GM12864 (cell line): Measurements from ENCODE around the gene CEP89.
"Not testable (repeated sequence)": the region's sequence is repeated elsewhere in the genome, so short reads cannot be mapped to it uniquely, and the experiment has no call there.

Experiments used
- DNase-seq: peaks from one replicate; pipeline ENCODE4 v3.0.0-alpha.2; 2011; ENCODE audit warnings: low read depth
- H3K4me3 ChIP-seq: 2 replicates; pipeline ENCODE4 v1.5.1; 2011; ENCODE audit warnings: mild to moderate bottlenecking, low read depth, low read length, control low read depth
- TF ChIP-seq, protein P1 (sequence below): IDR thresholded peaks from 2 replicates; pipeline ENCODE4 v1.5.1; 2011; ENCODE audit warnings: low read depth, mild to moderate bottlenecking, moderate library complexity, low read length, control low read depth, inconsistent platforms; ENCODE audit errors: missing control alignments

The CEP89 gene

DNA sequence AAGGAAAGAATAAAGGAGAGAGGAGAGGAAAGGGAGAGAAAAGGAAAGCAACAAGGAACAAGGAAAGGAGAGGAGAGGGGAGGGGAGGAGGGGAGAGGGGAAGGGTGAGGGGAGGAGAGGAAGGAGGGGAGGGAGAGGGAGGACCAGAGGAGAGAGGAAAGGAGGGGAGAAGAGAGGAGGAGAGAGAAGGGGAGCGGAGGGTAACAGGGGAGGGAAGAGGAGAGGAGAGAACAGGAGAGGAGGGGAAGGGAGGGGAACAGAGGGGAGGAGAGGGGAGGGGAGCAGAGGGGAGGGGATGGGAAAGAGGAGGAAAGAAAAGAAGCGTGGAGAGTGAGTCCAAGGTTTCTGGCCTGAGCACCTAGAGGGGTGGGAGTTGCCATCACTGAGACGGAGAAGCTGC is 27.0 kb upstream of the CEP89 start:
- no peak overlapping the region for H3K4me3 ChIP-seq
- no peak for DNase-seq
- TF ChIP-seq, protein P1, sequence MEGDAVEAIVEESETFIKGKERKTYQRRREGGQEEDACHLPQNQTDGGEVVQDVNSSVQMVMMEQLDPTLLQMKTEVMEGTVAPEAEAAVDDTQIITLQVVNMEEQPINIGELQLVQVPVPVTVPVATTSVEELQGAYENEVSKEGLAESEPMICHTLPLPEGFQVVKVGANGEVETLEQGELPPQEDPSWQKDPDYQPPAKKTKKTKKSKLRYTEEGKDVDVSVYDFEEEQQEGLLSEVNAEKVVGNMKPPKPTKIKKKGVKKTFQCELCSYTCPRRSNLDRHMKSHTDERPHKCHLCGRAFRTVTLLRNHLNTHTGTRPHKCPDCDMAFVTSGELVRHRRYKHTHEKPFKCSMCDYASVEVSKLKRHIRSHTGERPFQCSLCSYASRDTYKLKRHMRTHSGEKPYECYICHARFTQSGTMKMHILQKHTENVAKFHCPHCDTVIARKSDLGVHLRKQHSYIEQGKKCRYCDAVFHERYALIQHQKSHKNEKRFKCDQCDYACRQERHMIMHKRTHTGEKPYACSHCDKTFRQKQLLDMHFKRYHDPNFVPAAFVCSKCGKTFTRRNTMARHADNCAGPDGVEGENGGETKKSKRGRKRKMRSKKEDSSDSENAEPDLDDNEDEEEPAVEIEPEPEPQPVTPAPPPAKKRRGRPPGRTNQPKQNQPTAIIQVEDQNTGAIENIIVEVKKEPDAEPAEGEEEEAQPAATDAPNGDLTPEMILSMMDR = no peak

DNA sequence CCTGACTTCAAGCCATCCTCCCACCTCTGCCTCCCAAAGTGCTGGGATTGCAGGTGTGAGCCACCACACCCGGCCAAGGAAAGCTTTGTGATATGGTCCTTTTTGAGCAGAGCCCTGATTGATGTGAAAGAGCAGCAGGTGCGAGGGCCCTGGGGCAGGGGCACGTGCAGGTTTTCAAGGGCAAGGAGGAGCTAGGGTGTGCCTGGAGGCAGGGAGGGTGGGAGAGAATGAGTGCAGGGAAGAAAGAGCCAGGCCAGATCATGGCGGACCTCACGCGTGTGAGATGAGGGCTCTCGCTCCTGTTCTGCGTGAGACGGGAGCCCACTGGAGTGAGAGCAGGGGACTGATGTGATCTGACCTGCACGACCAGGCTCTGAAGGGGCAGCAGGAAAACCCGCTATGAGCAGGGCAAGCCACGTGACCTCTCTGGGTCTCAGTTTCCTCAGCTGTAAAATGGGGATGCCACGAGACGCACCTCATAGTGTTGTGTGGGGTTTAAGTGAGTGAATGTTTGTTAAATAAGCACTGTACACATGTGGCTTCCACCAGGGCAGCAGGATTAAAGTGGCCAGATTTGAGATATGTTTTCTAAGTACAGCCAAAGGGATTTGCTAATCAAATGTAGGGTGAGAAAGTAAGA is 26.1 kb upstream of the CEP89 start:
- H3K4me3 ChIP-seq = no peak overlapping the region
- TF ChIP-seq, protein P1 = no peak
- no peak for DNase-seq

DNA sequence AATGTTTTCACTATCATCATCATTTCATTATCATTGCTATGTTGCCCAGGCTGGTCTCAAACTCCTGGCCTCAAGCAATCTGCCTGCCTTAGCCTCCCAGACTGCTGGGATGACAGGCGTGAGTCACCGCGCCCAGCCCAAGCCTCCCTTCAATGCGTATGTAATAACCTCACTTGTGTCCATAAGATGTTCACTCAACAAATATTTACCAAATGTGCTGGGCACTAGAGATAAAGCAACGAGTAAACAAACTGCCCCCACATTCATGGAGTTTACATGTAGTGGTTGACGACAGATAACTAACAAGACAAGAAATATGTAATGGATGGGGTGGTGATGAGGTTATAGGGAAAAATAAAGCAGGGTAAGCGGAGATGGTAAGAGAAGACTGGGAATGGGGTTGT is 25.3 kb upstream of the CEP89 start:
- H3K4me3 ChIP-seq, DNase-seq: not testable (repeated sequence)

DNA sequence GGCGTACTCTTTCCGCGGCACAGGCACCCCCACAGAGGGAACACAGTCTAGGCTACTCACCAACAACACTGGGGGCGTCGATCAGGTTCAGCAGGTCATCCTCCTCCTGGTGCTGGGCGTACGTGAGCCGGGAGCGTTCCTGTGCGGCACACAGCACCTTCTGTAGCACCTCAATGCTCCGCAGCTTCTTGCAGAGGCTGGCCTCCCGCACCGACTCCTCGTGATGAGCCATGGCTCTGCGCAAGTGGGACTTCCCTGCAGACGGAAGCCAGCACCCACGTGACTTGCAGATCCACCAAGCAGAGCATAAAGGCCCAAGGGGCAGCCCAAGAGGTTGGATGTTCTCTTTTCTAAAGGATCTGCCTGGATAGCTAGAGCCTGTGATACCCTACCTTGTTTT is 24.2 kb upstream of the CEP89 start:
- H3K4me3 ChIP-seq, DNase-seq: not testable (repeated sequence)

DNA sequence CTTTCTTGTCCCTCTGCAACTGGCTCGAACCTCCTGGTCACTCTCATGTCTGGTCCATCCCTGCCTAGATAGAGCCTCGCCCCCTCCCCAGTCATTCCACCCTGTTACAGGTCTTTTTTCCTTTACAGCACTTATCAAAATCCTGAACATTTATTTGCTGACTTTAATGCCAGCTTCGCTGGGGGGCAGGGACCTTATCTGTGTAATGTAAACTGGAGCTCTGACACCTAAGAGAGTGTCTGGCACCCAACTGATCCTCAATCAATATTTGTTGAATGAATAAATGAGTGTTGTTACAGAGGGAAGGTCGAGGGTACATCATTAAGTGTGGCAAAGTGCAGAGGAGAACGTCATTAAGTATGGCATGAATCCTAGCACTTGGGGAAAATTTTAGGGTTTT is 17.0 kb upstream of the CEP89 start:
- TF ChIP-seq, protein P1 = no peak
- DNase-seq = no peak
- no peak overlapping the region for H3K4me3 ChIP-seq

DNA sequence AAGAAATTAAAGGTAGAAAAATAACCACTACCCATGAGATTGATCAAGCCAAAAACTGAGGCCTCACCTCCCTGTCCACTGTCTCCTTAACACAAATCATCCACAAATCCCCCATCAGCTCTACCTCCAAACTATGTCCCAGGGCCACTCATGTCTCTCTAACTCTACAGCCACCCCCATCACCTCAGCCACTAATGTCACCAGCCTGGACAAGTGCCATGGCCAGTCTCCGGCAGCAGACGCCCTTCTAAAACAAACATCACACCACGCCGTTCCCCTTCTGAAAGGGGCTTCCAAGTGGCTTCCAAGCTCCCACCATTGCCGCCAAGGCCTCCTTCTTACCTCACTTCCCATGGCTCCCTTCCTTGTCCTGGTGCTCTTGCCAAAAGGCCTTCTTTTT is 16.5 kb upstream of the CEP89 start:
- H3K4me3 ChIP-seq, DNase-seq: not testable (repeated sequence)

DNA sequence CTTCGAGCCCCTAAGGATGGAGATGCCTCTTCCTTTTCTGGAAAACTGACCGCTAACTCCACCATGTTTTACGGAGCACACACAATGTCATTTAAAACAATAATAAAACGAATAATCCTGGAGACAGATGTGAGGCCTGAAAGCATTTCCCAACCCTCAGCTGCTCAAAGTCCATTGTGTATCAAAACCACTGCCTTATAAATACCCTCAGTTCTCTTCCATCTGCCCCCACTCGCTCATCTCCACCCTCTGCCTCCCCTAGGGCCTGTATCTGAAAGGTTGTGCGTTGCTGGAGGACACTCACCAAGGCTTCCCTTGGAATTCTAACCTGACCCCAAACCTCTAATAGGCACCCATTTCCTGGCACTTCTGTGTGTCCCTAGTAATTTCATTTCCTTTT is 10.7 kb upstream of the CEP89 start:
- not testable (repeated sequence) for DNase-seq, H3K4me3 ChIP-seq

DNA sequence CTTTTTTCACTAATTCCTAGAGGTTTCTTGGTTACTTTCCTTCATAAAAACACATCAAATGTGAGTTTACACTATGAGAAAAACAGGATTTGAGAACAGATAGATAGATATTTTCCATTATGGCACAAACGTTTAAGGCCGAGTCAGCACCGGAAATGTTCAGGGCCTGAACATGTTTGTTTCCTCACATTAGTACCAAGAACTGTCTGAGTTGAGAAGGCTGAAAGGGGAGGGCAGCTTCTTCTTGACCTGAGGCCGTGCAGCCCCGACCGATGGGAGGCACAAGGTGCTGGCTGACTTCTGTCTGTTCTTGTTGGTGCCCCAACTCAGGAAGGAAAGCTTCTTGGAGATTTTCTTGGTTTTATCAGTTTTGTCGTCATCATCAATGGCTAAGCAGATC is 8.0 kb upstream of the CEP89 start:
- not testable (repeated sequence) for DNase-seq

DNA sequence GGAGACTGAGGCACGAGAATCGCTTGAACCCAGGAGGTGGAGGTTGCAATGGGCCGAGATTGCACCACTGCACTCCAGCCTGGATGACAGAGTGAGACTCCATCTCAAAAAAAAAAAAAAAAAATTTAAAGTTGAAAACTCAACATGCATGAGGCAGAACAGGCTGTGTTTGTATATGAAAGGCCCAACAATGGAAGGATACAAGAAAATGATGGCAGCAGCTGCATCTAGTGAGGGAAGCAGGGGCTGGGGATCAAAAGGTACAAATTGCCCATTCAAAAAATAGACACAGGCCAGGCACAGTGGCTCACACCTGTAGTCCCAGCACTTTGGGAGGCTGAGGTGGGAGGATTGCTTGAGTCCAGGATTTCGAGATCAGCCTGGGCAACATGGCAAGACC is 6.1 kb upstream of the CEP89 start:
- not testable (repeated sequence) for H3K4me3 ChIP-seq, DNase-seq

More for the DNA sequence above, 8.0 kb upstream of the CEP89 start:
- H3K4me3 ChIP-seq = not testable (repeated sequence)

DNA sequence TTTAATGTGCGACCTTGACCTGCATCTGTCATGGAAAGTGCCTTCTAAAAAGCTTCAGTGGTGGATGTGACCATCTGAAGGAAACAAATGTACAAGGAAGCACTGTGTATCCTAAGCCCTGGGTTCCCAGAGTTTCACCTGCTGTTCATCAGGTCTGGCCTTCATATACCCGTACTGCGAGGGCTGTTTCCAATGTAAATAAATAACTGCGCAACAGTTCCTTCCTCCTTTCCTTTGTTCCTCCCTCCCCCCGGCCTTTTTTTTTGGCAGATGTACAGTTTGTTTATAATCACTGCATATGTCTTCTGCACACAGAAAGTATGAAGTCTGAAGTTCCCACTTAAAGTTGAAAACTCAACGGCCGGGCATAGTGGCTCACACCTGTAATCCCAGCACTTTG is 5.5 kb upstream of the CEP89 start:
- no peak overlapping the region for H3K4me3 ChIP-seq
- DNase-seq = no peak
- TF ChIP-seq, protein P1 = no peak
